ENCODE measurements around the gene SUPT5H. TPM values are rescaled to one million over a fixed set of nuclear protein-coding genes. Genes with fewer than 3 reads are reported as not detected.
A peak's percentile ranks its signal among the peaks of the same experiment; 100 is the strongest.

SUPT5H gene
- total and polyA plus RNA-seq, 2 of the 4 experiments (the other 2 are of a cell fraction), result 75.3 to 116 TPM

GRCh38 chr19:39516270-39516669 is 70.9 kb downstream of the SUPT5H start:
- POLR2A ChIA-PET (ENCODE audit: unreplicated experiment), result no interaction called here
- dilution Hi-C loops (cut with HindIII; ENCODE audit: low sequenced_read_pairs, unreplicated experiment), result no loop called here

More at GRCh38 chr19:39516270-39516669, 70.9 kb downstream of the SUPT5H start:
- Histone ChIP-seq H3K79me1 (ENCODE audit: low read depth in 1 of 2, low read length in 2 of 2) (no peaks in the 10 kb centered on the region), H3K14ac (replicated peaks; ENCODE audit: low read depth, low read length) (no peak overlapping the region), H2AK9ac (replicated peaks; ENCODE audit: low read depth, low read length, poor library complexity) (peak overlapping the region; percentile 61), H3K23ac (ENCODE audit: low read depth, low read length) (peak overlapping the region; percentile 9; the same call in 1 of the 2 replicates), H3K4me2 (ENCODE audit: low read depth, low read length) (no peak overlapping the region), H3K4me1 (ENCODE audit: control insufficient read depth, insufficient read depth, low read length) (peaks cover 6% of the 10 kb centered on the region; the same call in 1 of the 2 replicates), H3K4ac (ENCODE audit: low read depth, low read length) (no peak overlapping the region), H2BK20ac (ENCODE audit: low read depth, low read length) (no peak overlapping the region), H2BK120ac (ENCODE audit: low read depth, low read length) (no peak overlapping the region), H3K9ac (ENCODE audit: low read depth, low read length) (no peak overlapping the region), H4K91ac (ENCODE audit: insufficient read depth, low read depth, low read length) (no peak overlapping the region), H3K27me3 (ENCODE audit: control insufficient read depth, insufficient read depth, low read length) (peaks cover 58% of the 10 kb centered on the region), H4K5ac (ENCODE audit: low read depth, low read length) (no peak overlapping the region), H3K36me3 (ENCODE audit: control insufficient read depth, insufficient read depth, low read length) (no peaks in the 10 kb centered on the region), H4K8ac (ENCODE audit: low read depth in 2 of 2, low read length in 2 of 2) (no peak overlapping the region), H4K20me1 (ENCODE audit: insufficient read depth, low read length) (no peaks in the 10 kb centered on the region), H2AFZ (replicated peaks; ENCODE audit: low read length, poor library complexity) (no peak overlapping the region), H3K56ac (ENCODE audit: extremely low read depth, insufficient read depth, low read length) (no peak overlapping the region), H2BK5ac (ENCODE audit: low read depth, low read length, poor library complexity, severe bottlenecking) (no peak overlapping the region), H3K4me3 (ENCODE audit: insufficient read depth, low read depth, low read length) (no peak overlapping the region), H3K9me3 (ENCODE audit: control insufficient read depth, insufficient read depth, low read length) (peaks cover 13% of the 10 kb centered on the region), H3K18ac (ENCODE audit: low read depth, low read length) (no peak overlapping the region), H3K9me1 (ENCODE audit: insufficient read depth, low read length) (no peaks in the 10 kb centered on the region), H2BK15ac (ENCODE audit: low read depth, low read length) (no peak overlapping the region), H2AK5ac (ENCODE audit: low read depth, low read length) (no peak overlapping the region), H3K27ac (ENCODE audit: insufficient read depth, low read length) (no peak overlapping the region)
- DNase-seq (no peak), ATAC-seq (ENCODE audit: low read depth) (no peak)
- intact Hi-C loops (cut with micrococcal nuclease) (no loop called here), in situ Hi-C loops (cut with MboI; ENCODE audit: low sequenced_read_pairs) (no loop called here)
- 38% methylated on average over 4 of the region's 6 CpGs; no CpG with 5 or more reads in 1 of the 2 experiments for WGBS, 2 experiments (ENCODE audit: extremely low coverage in 2 of 2, insufficient read length in 1 of 2)
- no TSS peak for BruUV-seq (replicated peaks)
- CTCF ChIA-PET, result interaction anchor here (0.6 kb wide), 1 partner anchor 519 kb away, joined by 3 read pairs; no protein-coding TSS in a partner anchor
- TF ChIP-seq MAZ (IDR thresholded peaks at IDR 0.05; ENCODE audit: borderline replicate concordance, low read depth, low read length), result no peak
- no peak for TF ChIP-seq BHLHE40 (IDR thresholded peaks at IDR 0.05; ENCODE audit: low read depth, low read length)
- no peak for TF ChIP-seq CTCF (conservative IDR thresholded peaks at IDR 0.05; ENCODE audit: low read depth, low read length)
- TF ChIP-seq RCOR1 (IDR thresholded peaks at IDR 0.05; ENCODE audit: insufficient replicate concordance, low read length), result no peak
- no peak for TF ChIP-seq CEBPB (IDR thresholded peaks at IDR 0.05; ENCODE audit: low read depth, low read length)
- TF ChIP-seq, protein P1, sequence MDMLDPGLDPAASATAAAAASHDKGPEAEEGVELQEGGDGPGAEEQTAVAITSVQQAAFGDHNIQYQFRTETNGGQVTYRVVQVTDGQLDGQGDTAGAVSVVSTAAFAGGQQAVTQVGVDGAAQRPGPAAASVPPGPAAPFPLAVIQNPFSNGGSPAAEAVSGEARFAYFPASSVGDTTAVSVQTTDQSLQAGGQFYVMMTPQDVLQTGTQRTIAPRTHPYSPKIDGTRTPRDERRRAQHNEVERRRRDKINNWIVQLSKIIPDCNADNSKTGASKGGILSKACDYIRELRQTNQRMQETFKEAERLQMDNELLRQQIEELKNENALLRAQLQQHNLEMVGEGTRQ (IDR thresholded peaks at IDR 0.05; ENCODE audit: low read depth, low read length), result no peak
- TF ChIP-seq SMC3 (IDR thresholded peaks at IDR 0.05; ENCODE audit: low read depth, low read length), result no peak
- TF ChIP-seq RFX5 (IDR thresholded peaks at IDR 0.05; ENCODE audit: low read depth, low read length), result no peak
- TF ChIP-seq NFE2L2 (IDR thresholded peaks at IDR 0.05; ENCODE audit: low read depth, low read length), result no peak
- no peak for TF ChIP-seq RAD21 (IDR thresholded peaks at IDR 0.05; ENCODE audit: low read length)
- TF ChIP-seq CHD1 (IDR thresholded peaks at IDR 0.05; ENCODE audit: low read depth, low read length), result no peak
- no peak for TF ChIP-seq MAFK (IDR thresholded peaks at IDR 0.05; ENCODE audit: low read depth, low read length)
- TF ChIP-seq POLR2A (IDR thresholded peaks at IDR 0.05; ENCODE audit: low read depth, low read length), result no peak
- TF ChIP-seq MXI1 (IDR thresholded peaks at IDR 0.05; ENCODE audit: borderline replicate concordance, low read depth, low read length), result no peak
- no peak for TF ChIP-seq FOS (IDR thresholded peaks at IDR 0.05; ENCODE audit: low read depth, low read length)
- no peak for TF ChIP-seq ELK1 (IDR thresholded peaks at IDR 0.05; ENCODE audit: borderline replicate concordance, low read depth, low read length)
